ENCODE measurements around the gene SLC5A9.

GRCh38 chr1:48225579-48225978 is 3.1 kb downstream of the SLC5A9 start:
- TF ChIP-seq CTCF (optimal IDR thresholded peaks at IDR 0.05 in 1 of 3, IDR thresholded peaks at IDR 0.05 in 1 of 3, conservative IDR thresholded peaks at IDR 0.05 in 1 of 3; ENCODE audit: extremely low read depth in 1 of 3, insufficient read depth in 2 of 3, low read length in 3 of 3) (no peak), EZH2 (IDR thresholded peaks at IDR 0.05; ENCODE audit: low read length) (no peak)
